AG09319 (cell line): ENCODE measurements around the gene ITGB1.

Experiments used
- DNase-seq: peaks from one replicate; pipeline ENCODE4 v3.0.0-alpha.2; 2010; ENCODE audit warnings: low read depth; ENCODE audit errors: extremely low read depth
- CTCF ChIP-seq: IDR thresholded peaks from 2 replicates; pipeline ENCODE4 v1.5.1; 2011; ENCODE audit warnings: low read depth, mild to moderate bottlenecking, inconsistent platforms, low read length, moderate library complexity

Gene ITGB1

GRCh38 chr10:32961895-32962369 lies 3.9 kb upstream of the ITGB1 start:
- no peak for DNase-seq
- TF ChIP-seq CTCF, result peak; percentile 26

- TF ChIP-seq CTCF, result no peak
- no peak for DNase-seq
These were observed 3.4 kb upstream of the ITGB1 start for GRCh38 chr10:32961343-32961894.

- TF ChIP-seq CTCF, result no peak
- no peak for DNase-seq
These were observed 2.0 kb upstream of the ITGB1 start for GRCh38 chr10:32960022-32960421.

- no peak for DNase-seq
These were observed 1.2 kb upstream of the ITGB1 start for GRCh38 chr10:32959006-32959920.

GRCh38 chr10:32957341-32958084 lies 517 bp downstream of the ITGB1 start:
- DNase-seq, result no peak
- no peak for TF ChIP-seq CTCF

More at GRCh38 chr10:32959006-32959920, 1.2 kb upstream of the ITGB1 start:
- TF ChIP-seq CTCF, result no peak

- TF ChIP-seq CTCF, result no peak
- no peak for DNase-seq
These were observed 1.4 kb downstream of the ITGB1 start for GRCh38 chr10:32956365-32957197.
